HG03066 (cell line): Measurements from ENCODE around the gene PXN.
"Not testable (repeated sequence)": the region's sequence is repeated elsewhere in the genome, so short reads cannot be mapped to it uniquely, and the experiment has no call there.

Experiments used
- ATAC-seq: cut with Tn5 transposase; IDR thresholded peaks from one replicate; pipeline ENCODE4 v1.9.1; 2021; ENCODE audit warnings: low read depth; ENCODE audit not compliant: unreplicated experiment

PXN gene

DNA sequence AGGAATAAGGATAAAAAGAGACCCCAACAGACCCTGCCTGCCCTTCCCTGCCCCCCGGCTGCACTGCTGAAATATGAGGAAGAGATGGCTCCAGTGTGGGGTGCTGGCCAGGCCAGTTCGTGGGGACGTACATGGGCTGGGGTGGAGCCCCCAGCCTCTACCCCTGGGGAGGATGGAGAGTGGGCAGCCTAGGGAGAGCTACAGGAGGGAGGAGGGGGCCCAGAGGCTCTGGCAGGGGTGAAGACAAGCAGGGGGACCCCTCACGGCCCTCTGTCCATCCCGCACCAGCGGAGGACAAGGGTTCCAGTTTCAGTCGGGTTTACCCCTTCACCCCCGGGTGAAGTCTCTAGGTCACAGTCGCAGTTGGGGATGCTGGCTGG lies 53.6 kb downstream of the PXN start:
- no peak for ATAC-seq

DNA sequence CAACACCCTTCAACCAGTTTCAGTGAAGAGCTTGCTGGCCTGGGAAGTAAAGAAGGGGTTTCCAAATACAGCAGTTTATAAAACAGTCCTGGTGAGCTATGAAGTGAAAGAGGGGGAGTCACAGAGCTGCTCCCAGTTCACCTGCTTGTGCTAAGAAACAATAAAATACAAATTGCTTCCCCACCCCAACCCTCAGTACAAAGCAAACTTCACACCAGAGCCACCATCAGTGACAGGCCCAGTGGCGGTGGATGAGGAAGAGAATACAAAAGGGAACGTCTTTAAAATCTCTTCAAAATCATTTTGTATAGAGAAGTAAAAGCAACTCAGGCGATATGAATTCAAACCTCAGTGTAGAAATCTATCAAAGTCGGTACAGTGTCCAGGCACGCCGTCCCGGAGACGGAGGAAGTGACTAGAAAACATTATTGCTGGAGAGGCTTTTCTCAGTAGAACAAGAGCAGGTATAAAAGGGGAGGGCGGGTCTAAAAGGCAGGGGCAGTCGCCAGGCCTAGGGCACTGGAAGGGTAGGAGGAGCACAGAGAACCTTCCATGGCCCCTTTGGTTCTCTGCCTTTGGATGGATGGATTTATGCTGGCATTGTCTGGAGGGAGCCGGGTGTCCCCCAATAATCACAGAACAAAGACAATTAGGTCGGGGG lies 54.2 kb downstream of the PXN start:
- ATAC-seq: no peak

DNA sequence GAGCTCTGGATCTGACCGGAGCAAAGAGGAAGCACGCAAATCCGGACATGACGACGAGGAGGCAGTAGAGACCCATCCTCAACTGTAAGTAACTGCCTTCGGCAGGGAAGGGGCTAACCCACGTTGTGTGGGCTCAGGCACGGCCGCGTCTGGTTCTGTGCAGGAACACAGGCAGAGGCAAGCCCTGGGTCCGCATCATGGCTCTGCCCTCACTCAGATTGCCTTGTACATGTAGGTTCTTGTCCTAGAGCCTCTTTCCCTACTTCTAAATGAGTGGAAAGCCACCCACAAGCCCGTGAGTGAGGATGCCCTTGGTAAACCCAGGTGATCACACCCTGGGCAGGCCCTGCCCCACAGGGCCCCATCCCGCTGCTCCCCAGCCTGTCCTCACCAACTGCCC lies 55.7 kb downstream of the PXN start:
- ATAC-seq: no peak

DNA sequence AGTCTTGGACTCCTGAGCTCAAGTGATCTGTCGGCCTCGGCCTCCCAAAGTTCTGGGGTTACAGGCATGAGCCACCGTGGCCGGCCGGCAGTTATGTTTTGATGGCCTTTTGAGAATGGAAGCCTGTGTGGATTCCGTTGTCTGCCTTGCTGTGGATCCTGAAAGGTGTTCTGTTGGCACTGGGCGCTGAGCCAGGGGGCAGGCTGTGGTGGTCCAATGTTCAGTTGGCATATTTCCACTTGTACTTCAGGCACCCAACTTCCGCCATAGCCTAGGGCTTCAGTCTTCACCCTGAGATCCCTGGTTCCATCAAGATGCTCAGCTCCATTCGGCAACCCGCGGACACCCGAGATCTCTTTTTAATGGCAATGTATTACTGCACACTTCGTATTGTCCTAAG lies 58.3 kb downstream of the PXN start:
- ATAC-seq: no peak

DNA sequence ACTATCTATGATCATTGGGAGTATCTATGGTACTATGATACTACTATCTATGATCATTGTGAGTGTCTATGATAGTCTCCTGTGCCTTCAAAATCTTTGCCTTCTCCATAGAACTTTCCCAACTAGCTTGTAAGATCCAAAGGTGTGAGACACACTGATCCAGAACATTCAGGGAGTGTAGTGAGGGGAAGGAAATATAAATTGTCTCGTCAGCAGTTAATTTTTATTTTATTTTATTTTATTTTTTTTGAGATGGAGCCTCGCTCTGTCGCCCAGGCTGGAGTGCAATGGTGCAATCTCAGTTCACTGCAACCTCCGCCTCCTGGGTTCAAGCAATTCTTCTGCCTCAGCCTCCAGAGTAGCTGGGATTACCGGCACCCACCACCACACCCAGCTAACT lies 58.7 kb downstream of the PXN start:
- ATAC-seq: not testable (repeated sequence)

DNA sequence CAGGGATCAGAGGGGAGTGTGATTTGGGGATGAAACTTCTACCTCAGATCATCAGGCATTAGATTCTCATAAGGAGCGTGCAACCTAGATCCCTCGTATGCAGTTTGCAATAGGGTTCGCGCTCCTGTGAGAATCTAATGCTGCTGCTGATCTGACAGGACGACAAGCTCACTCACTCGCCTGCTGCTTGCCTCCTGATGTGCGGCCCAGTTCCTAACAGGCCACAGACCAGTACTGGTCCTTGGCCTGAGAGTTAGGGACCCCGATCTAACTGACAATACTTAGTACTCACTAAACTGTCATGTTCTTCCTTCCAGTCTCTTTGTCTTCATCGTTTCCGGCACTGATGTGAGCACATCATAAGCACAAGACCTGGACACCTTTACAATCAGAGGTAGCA lies 59.3 kb downstream of the PXN start:
- ATAC-seq: no peak

DNA sequence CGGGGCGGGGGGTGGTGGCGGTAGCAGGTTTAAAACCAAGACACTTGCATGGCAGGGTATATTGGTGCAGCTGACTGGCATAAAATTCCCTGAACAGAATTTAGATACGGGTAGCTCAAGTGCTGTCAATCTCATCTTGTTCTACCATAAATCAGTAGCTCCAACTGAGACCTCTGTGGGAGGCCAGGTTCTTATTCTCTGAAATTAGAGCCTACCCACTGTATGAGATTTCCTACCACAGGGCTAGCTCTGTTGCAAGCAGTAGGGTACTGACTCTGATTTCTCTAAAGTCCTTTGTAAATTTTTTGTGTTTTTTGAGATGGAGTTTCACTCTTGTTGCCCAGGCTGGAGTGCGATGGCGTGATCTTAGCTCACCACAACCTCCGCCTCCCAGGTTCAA lies 61.4 kb downstream of the PXN start:
- no peak for ATAC-seq

DNA sequence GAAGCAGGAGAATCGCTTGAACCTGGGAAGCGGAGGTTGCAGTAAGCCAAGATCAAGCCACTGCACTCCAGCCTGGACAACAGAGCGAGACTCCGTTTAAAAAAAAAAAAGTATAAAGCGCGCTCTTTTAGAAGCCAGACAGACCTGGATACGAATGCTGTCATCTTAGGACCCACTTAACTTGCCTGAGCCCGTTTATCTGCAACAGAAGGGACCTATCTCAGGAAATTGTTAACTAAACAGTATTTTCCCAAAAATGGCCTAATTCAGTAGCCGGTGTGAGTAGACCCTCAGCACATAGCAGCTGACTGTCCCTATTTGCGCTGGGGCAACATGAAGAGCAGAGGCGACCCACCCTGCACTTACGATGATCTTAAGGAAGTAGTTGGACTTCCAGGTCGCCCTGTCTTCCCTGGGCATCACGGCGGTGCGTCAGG lies 65.1 kb downstream of the PXN start:
- no peak for ATAC-seq

DNA sequence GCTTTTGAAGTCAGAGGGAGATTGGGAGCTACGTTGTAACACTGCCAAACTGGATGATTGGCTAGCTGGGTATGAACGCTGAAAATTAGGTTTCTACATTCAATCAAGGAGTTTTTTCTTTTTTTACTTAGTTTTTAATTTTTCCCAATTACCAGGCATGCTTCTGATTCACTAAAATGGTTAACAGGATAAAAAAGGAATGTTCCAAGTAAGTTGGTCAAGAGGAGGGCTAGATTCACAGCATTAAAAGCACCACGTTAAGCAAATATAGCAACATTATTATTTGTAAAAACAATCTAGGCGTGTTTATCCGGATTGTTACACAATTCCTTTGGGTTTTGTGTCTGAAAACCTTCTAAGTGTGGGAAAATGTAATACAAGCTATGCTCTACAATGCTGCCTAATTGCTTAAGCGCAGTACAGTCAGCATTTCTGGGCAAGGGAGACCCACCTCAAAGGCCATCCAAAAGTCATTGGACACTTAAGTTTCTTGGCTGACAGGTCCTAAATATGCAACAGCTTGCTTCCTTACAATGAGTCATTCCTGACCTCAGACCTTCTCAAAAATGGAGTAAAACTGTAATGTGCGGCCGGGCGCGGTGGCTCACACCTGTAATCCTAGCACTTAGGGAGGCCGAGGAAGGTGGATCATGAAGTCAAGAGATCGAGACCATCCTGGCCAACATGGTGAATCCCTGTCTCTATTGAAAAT lies 65.8 kb downstream of the PXN start:
- no peak for ATAC-seq

DNA sequence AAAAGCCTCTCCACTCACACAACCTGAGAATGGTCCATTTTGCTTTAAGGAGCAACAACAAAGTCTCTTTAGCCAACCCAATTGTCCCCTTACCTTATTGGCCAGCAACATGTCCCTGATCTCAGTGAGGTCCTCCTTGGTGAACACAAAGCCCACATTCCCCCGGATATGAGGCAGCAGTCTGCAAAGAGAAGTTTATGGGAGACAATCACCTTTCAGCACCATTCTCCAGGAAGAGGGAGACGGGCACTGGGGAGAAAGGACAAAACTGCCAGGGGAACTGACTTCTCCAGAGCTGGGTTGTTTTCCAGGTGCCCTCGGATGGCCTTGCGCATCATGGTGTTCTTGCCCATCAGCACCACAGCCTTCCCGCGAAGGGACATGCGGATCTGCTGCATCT lies 66.5 kb downstream of the PXN start:
- ATAC-seq: no peak

DNA sequence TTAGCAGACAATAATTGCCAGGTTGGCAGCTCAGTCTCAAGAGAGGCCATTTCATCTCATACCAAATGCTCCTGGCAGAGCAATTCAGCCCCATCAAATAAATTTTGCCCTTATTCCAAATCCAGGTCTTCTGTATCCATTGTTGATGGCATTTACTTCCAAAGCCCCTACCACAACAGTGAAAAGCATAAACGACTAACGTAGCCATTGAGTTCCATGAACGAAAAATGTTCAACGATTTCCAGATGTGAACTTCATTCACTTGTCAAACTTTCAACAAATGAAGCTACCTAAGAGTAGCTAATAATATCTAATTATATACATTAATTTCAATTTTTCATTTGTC lies 68.0 kb downstream of the PXN start:
- ATAC-seq: no peak

DNA sequence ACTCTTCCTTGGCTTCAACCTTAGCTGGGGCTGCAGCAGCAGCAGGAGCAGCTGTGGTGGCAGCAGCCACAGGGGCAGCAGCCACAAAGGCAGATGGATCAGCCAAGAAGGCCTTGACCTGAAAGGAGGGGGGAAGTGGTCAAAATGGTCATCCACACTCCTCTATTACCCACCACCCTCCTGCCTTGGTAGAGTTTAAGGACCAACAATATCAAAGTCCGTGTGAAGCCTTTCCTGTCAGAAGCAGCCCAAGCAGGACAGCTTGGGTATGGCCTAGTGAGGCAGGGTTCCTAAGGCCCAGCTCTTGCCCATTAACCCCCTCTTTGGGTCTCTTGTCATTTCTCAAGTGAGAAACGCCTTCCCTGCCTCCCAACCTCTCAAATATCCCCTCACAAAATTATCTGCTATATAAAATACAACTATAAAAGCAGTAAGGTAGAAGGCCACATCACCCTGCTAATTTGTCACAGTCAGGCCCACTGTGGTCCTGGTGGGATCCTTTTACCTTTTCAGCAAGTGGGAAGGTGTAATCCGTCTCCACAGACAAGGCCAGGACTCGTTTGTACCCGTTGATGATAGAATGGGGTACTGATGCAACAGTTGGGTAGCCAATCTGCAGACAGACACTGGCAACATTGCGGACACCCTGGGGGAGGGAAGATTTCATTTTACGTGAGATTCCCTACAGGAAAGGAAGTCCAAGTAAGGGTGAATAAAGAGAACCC lies 68.6 kb downstream of the PXN start:
- not testable (repeated sequence) for ATAC-seq

DNA sequence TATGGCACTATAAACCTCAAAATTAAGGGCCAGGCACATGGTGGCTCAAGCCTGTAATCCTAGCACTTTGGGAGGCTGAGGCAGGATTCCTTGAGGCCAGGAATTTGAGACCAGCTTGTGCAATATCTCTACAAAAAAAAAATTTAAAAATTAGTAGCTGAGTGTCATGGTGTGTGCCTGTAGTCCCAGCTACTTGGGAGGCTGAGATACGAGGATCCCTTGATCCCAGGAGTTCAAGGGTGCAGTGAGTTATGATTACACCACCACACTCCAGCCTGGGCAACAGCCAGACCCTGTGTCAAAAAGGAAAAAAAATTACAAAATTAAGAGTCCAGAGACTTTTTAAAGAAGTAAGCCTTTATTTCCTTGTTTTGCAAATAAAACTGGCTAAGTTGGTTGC lies 69.2 kb downstream of the PXN start:
- no peak for ATAC-seq

DNA sequence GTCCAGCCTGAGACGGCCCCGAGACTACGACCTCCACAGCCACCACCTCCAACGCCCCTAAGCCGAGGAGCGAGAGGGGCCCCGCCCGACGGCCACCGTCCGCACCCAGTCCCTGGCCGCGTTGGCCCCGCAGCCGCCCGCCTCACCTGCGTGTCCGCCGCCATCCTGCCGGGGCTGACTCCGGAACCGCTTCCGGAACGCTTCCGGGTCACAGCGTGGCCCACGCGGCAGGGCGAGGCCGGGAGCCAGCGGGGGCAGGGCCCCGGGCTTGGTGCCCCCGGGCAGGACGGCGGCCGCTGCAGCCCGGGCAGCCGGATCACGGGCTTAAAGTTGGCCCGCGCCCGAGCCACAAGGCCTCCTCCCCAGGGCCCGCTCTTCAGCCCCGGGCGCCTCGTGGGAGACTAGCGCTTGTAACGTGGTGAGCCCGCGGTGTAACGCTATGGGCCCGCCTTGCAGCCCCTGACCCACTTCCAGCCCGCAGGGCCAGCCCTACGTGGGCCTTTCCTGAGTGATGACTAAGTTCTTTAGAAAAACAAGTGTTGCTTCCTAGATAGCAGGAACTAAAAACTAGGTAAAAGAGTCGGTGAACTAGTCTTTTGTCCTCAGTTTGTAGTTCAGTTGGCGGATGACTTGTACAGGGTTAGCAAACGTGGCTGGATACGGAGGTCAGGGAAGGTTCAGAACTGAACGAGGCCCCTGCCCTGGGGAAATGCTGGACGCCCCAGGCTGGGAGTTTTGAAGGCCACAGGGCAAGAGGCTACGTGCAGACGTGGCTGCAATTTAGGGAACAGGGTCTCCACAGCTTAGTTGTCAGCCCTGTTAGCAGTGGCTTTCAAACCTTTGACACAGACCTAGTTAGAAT lies 70.8 kb downstream of the PXN start, which contains the start of gene GCN1:
Gene GCN1, minus strand, starts transcription at position 182 of the 862 bp plus-strand sequence. Its CDS starts 18 bp downstream, at position 164.
- peak; percentile 85 for ATAC-seq

DNA sequence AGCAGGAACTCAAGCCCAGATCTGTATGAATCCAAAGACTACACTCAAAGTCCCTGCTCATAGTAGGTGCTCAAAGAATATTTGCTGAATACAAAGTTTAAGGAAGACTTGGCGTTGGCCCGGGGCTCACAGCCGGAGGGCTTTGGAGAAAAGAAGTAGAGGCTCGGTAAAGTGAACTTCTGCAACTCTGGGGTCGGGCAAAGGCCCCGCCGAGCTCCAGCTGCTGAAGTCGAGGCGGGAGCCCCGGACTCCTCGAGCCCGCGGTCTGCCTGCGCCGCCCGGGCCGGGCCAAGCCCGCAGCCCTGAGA lies 71.3 kb downstream of the PXN start:
- peak; percentile 36 for ATAC-seq

DNA sequence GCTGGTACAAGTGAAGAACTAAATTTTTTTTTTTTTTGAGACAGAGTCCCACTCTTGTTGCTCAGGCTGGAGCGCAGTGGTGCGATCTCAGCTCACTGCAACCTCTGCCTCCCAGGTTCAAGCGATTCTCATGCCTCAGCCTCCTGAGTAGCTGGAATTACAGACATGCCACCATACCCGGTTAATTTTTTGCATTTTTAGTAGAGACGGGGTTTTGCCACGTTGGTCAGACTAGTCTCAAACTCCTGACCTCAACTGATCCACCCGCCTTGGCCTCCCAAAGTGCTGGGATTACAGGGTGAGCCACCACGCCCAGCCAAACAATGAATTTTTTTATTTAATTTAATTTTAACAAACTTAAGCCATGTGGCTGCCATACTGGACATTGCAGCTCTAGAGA lies 72.2 kb downstream of the PXN start:
- ATAC-seq: not testable (repeated sequence)

DNA sequence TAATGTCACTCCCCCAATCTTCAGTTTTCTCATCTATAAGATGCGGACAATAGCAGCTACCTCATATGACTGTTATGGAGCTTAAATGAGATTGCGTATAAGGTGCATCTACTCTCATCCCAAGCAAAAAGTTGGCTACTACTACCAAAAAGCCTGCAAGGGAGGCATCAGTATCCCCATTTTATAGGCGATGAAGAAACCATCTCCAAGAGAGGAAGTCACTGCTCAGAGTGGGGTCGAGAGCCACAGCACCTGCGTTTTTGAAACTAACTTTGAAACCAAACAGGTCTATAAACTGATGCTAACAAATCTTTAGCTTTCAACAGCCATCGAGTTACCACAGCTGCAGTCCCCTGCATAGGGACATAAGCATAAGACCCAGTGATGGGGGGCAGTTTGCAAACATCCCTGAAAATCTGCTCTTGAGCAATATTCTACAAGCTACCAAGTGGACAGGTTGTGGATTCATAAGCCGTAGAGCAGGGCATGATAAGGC lies 74.5 kb downstream of the PXN start:
- no peak for ATAC-seq

DNA sequence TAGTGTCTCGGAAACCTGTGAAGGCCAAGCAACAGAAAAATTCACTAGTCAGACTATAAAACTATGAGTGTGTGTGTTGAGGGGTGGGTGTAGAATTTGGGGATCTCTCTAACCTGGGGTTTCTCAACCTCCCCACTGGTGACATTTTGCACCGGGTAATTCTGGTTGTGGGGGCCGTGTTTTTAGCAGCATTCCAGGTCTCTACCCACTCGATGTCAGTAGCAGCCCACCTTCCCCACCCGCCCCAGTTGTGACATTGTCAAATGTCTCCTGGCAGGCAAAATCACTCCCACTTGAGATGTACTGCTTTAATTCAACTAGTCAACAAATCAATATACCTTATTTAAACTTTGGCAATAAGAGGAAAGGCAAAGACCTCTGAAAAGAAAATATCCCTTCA lies 75.1 kb downstream of the PXN start:
- ATAC-seq: no peak

DNA sequence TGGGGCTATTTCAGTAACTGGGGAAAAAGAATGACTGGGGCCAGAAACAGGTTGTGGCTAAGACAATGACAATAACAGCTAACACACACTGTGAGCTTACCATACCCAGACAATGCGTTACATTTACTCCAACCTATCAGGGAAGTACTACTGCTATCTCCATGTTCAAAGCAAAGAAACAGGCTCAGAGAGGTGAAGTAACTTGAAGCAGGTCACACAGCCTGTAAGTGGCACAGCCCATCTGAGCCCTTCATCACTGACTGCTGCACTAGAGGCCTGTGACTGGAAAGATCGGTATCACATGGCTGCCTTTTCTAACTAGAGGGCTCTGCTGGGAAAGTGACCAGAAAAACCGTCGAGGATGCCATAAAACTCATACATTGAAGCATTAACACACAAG lies 78.9 kb downstream of the PXN start:
- ATAC-seq: no peak

DNA sequence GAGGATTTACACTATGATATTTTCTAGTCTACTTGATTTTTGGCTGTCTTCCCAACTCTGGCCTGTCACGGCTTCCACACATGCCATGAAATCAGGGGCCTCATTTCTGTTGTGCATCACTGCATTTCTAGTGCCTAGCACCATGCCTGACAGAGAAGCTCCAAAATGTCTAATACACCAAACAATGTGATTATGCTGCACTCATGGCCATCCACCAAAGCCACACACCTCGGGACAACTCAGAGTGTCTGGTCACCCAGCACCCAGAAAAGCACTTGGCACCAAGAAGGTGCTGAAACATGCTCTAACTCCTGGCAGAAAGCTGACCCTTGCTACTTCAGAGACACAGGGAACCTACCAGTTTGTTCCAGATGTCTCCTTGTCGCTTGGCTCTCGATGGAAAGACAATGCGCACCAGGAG lies 82.3 kb downstream of the PXN start:
- no peak for ATAC-seq
